HUES64 (cell line): ENCODE results near the gene SIRPG.
"Not testable (repeated sequence)": the region's sequence is repeated elsewhere in the genome, so short reads cannot be mapped to it uniquely, and the experiment has no call there.

Experiments
- H3K27ac ChIP-seq: 2 replicates; pipeline ENCODE4 v1.7.0; 2013; ENCODE audit warnings: low read depth, low read length, inconsistent platforms
- H3K27me3 ChIP-seq: 2 replicates; pipeline ENCODE4 v1.6.1; 2013; ENCODE audit warnings: mild to moderate bottlenecking, low read length; ENCODE audit not compliant: insufficient read depth
- H3K36me3 ChIP-seq: 2 replicates; pipeline ENCODE4 v1.6.1; 2013; ENCODE audit warnings: mild to moderate bottlenecking, low read length; ENCODE audit not compliant: insufficient read depth
- H3K4me1 ChIP-seq: 2 replicates; pipeline ENCODE4 v1.6.1; 2013; ENCODE audit warnings: mild to moderate bottlenecking, low read length, moderate library complexity; ENCODE audit not compliant: insufficient read depth
- H3K4me3 ChIP-seq: 2 replicates; pipeline ENCODE4 v1.5.1; 2013; ENCODE audit warnings: mild to moderate bottlenecking, low read length, moderate library complexity
- H3K9ac ChIP-seq: 2 replicates; pipeline ENCODE4 v1.6.1; 2013; ENCODE audit warnings: mild to moderate bottlenecking, low read depth, low read length
- H3K9me3 ChIP-seq: 2 replicates; pipeline ENCODE4 v1.6.1; 2013; ENCODE audit warnings: low read depth, low read length; ENCODE audit not compliant: insufficient read depth
- WGBS: fragments of 150-250, 120-280 bp; methylation state at CpG from one replicate; pipeline ENCODE4 v1.1.7; 2013; ENCODE audit warnings: missing lambda C conversion rate; 5-methylcytosine and 5-hydroxymethylcytosine counted together

SIRPG gene

DNA sequence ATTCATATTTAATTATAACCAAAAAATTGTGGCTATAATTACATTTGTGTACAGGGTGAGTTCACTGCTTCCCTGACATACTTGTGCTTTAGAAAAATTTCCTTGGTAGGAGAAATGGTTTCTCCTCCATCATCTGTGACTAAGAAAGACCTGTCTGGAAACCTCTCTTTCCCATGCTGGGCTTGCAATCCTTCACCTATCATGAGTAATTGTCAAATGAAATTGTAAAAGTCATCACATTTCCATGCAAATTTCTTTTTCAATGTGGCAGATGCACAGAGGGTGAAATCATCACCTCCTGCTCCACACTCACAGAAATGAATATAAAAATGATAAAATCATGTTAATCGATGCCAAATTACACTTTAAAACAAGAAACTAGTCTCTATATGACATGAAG, 36.3 kb downstream of the SIRPG start:
- Histone ChIP-seq H3K9ac (no peak overlapping the region), H3K4me3 (no peak overlapping the region), H3K36me3 (no peaks in the 10 kb centered on the region), H3K27ac (no peak overlapping the region), H3K9me3 (0 out of 2 replicates have a peak, but pooled peaks cover 5% of the 10 kb centered on the region), H3K4me1 (peaks cover 5% of the 10 kb centered on the region; the same call in 1 of the 2 replicates), H3K27me3 (no peaks in the 10 kb centered on the region)
- no CpG with 5 or more reads among the region's 1 CpG for WGBS

DNA sequence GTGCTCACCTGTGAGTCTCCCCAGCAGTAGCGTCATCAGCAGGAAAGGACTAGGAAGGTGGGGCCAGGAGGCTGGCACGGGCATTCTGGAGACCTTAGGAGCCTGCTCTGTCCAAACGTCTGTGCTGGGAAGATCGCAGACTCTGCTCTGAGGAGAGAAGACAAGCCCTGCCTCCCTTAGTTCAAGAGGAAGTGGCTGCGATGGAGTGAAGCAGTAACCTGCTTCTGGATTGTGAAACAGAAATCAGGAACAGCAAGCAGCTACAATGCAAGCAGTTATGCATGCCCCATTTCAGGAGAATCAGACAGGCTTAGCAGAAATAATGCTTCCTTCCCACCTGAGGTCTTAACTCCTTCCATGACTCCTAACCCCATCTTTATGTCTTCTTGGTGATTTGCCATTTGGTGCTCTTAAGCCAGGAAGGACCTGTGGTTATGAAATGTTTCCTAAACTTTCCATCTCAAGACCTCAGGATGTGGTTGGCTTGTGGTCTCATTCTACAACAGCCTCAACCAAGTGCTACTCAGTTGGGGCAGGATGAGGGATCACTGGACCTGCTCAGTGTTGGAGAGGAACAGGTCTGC, 37.6 kb downstream of the SIRPG start, which contains the start of gene SIRPB1:
SIRPB1 (minus strand) TSS at position 149 of the 584 bp plus-strand sequence; CDS start at position 84, 65 bp downstream.
- Histone ChIP-seq H3K27me3 (no peaks in the 10 kb centered on the region), H3K9me3 (0 out of 2 replicates have a peak, but pooled peaks cover 5% of the 10 kb centered on the region), H3K27ac (no peak within 1 kb of the TSS), H3K9ac (no peak within 1 kb of the TSS), H3K4me3 (no peak within 1 kb of the TSS), H3K36me3 (no peaks in the 10 kb centered on the region), H3K4me1 (peaks cover 5% of the 10 kb centered on the region; the same call in 1 of the 2 replicates)
- 90% methylated on average over 5 of the region's 5 CpGs for WGBS

DNA sequence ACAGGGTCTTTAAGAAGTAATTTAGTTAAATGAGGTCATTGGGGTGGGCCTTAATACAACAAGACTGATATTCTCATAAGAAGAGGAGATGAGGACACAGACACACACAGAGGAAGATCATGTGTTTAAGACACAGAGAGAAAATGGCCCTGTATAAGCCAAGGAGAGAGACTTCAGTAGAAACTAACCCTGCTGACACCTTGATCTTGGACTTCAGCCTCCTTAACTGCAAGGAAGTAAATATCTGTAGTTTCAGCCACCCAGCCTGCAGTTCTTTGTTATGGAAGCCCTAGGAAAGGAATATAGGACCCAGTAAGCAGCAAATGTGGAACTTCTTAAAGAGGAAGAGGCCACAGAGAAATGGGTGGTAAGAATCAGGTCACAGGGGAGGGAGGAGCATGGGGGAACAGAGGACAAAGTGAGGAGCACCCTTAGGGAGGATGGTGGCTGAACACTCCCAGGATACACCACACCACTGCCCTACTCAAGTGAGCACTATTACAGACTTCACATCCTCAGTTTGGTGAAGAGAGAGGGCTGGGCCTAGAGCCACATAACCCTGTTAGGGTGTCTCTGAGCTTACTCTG, 38.5 kb downstream of the SIRPG start:
- Histone ChIP-seq H3K9me3 (0 out of 2 replicates have a peak, but pooled peaks cover 5% of the 10 kb centered on the region), H3K36me3 (no peaks in the 10 kb centered on the region), H3K9ac (no peak overlapping the region), H3K27me3 (no peaks in the 10 kb centered on the region), H3K4me3 (no peak overlapping the region), H3K4me1 (peaks cover 5% of the 10 kb centered on the region; the same call in 1 of the 2 replicates), H3K27ac (no peak overlapping the region)

DNA sequence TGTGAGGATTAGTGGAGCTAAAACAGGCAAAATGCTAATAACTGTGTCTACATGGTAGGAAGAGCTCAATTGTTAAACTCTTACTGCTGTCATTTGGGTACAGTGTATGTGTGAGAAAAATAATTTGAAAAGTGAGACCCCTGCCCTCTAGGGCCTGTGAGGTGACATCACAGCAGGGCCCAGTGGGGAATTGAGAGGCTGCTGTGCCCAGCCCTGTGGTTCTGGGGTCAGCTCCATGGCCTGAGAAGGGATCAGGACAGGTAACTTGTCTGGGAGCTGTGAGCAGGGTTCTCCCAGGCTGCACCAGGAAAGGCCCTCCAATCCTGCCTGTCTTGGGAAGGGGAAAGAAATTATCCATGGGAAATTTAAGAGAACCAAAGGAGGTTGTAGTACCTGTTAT, 39.1 kb downstream of the SIRPG start:
- Histone ChIP-seq H3K4me3 (no peak overlapping the region), H3K36me3 (no peaks in the 10 kb centered on the region), H3K4me1 (peaks cover under 1% of the 10 kb centered on the region; the same call in 1 of the 2 replicates), H3K27me3 (no peaks in the 10 kb centered on the region), H3K9me3 (0 out of 2 replicates have a peak, but pooled peaks cover 5% of the 10 kb centered on the region), H3K9ac (no peak overlapping the region), H3K27ac (no peak overlapping the region)

DNA sequence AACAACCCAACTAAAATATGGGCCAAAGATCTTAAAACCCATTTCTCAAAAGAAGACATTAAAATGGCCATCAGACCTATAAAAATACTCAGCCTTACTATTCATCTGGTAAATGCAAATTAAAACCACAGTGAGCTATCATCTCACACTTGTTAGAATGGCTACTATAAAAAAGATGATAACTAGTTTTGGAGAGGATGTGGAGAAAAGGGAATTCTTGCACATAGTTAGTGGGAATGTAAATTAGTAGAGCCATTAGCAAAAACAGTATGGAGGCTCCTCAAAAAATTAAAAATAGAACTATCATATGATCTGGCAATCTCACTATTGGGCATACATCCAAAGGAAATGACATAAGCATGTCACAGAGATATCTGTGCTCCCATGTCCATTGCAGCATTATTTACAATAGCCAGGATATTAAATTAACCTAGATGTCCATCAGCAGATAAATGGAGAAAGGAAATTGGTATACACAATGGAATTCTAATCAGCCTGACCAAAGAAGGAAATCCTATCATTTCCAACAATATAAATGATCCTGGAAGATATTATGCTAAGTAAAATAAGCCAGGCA, 40.6 kb downstream of the SIRPG start:
- Histone ChIP-seq H3K27me3 (no peaks in the 10 kb centered on the region), H3K9me3 (0 out of 2 replicates have a peak, but pooled peaks cover 5% of the 10 kb centered on the region), H3K4me3 (no peak overlapping the region), H3K4me1 (no peaks in the 10 kb centered on the region), H3K36me3 (no peaks in the 10 kb centered on the region), H3K9ac (no peak overlapping the region), H3K27ac (no peak overlapping the region)

DNA sequence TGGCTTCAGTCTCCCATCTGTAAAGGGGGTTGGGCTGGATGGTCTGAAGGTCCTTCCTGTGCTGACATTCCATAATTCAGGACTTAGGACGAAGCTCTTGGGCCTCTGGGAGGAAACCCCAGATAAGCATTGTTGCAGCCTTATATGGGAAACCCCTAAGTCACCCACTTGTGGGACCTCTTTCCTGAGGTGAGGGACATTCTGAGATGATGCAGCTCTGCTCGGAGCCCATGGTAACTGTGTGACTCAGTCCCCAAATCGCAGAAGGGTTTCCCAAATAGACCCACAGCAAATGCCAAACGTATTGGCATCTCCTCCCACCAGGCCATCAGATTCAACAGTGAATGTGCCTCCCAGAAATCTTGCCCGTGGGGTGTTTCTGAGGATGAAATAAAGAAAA, 47.2 kb downstream of the SIRPG start:
- not testable (repeated sequence) for H3K4me1 ChIP-seq, H3K27ac ChIP-seq, H3K9ac ChIP-seq, H3K4me3 ChIP-seq, H3K36me3 ChIP-seq, H3K27me3 ChIP-seq, H3K9me3 ChIP-seq
- no CpG with 5 or more reads among the region's 5 CpGs for WGBS

DNA sequence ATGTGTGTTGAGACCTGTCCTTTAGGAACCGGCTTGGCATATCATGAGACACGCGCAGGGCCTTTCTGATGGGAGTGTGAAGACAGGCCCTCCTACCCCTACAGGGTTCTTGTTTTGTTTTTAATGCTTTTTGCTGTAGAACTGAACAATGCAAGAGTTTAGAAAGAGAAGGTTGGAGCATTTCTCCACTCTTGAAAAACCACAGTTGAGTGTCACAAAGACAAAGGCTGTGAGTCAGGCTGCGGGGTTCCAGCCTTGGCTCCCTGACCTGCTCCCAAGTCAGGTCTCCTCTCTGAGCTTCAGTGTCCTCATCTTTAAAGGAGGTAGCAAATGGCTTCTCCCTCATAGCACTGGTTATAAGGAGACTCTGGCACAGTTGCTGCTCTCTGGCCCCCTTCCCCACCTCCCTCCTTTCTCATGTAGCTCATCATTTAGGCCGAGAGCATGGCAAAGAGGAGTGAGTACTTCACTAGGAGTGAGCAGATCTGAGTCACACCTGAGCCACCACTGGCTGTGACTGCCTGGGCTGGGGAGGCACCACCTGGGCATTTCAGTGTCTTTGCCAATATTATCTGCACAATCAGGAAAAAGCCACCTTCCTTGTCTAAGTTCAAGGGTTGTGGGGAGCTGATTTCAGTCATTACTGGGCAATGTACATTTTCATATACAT, 48.8 kb downstream of the SIRPG start:
- no CpG with 5 or more reads among the region's 5 CpGs for WGBS
- H3K27me3 ChIP-seq, H3K4me3 ChIP-seq, H3K27ac ChIP-seq, H3K36me3 ChIP-seq, H3K4me1 ChIP-seq, H3K9me3 ChIP-seq, H3K9ac ChIP-seq: not testable (repeated sequence)

DNA sequence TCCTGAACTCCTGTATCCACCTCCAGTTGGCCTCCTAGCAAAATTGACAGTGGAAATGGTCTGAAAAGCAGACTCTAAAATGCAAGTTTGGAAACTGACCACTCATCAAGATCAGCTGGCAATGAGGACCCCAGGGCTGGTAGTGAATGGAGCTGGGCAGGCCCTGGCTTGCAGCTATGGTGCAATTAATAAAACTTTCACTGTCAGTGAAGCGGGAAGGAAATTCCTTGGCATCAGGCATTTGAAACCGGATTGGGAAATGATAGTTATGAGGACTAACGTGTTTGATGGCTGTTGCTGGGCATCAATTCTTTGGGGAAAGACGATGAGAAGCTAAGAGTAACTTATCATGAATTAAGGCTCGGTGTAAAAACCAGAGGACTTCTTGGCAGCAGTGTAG, 56.8 kb downstream of the SIRPG start:
- H3K4me3 ChIP-seq: no peak overlapping the region
- H3K36me3 ChIP-seq: no peaks in the 10 kb centered on the region
- no peaks in the 10 kb centered on the region for H3K4me1 ChIP-seq
- no peak overlapping the region for H3K27ac ChIP-seq
- no peaks in the 10 kb centered on the region for H3K27me3 ChIP-seq
- WGBS: no CpG with 5 or more reads among the region's 5 CpGs
- H3K9ac ChIP-seq: no peak overlapping the region
- no peaks in the 10 kb centered on the region for H3K9me3 ChIP-seq

DNA sequence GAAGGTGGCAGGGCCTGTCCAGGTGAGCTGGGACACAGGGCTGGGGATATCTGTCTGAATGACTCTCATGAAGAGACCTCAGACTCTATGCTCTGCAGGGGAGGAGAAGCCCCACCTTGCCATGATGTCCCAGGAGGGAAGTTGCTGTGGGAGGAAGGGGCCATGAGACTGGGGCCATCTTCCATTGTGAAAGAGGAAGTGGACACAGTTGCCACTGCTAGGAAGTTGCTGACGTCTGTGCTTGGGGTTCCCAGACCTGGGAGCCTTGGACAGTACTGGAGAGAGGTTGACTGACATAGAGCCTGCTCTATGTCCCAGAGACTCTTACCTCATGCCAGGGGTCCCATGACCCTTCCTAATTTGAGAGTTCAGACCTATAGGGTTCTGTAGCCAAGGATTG, 62.2 kb downstream of the SIRPG start:
- Histone ChIP-seq H3K9ac (no peak overlapping the region), H3K27me3 (no peaks in the 10 kb centered on the region), H3K4me1 (no peaks in the 10 kb centered on the region), H3K27ac (no peak overlapping the region), H3K9me3 (no peaks in the 10 kb centered on the region), H3K36me3 (no peaks in the 10 kb centered on the region), H3K4me3 (no peak overlapping the region)
- WGBS: no CpG with 5 or more reads among the region's 1 CpG

DNA sequence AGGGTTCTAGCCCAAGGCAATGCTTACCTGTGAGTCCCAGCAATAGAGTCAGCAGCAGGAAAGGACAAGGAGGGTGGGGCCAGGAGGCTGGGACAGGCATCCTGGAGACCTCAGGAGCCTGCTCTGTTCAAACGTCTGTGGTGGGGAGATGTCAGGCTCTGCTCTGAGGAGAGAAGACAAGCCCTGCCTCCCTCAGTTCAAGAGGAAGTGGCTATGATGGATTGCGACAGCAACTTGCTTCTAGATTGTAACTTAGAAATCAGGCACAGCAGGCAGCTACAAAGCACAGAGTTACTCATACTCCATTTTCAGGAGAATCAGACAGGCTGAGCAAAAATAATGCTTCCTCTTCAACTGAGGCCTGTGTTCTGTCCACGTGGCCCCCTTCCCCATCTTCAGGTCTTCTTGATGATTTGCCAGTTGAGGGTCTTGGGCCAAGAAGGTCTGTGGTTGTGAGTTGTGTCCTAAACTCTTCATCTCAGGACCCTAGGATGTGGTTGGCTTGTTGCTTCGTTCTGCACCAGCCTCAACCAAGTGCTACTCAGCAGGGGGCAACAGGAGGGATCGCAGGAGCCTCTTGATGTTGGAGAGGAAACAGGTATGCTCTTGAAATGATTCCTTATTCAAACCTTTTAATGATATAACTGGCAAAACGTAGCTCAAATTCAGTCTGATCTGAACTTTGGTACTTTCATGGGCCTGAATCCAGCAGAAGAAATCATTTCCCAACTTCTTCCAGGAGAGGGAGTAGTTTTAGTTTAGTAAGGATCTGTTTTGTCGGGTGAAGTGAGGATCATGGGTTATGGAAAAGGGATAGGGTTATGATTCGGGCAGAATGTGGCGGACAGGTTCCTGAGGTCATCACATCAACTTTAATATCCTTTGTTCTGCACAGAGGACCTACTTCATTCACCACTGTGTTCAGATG, 68.8 kb downstream of the SIRPG start:
- Histone ChIP-seq H3K9ac (no peak overlapping the region), H3K4me1 (no peaks in the 10 kb centered on the region), H3K27ac (no peak overlapping the region), H3K27me3 (no peaks in the 10 kb centered on the region), H3K9me3 (no peaks in the 10 kb centered on the region), H3K36me3 (no peaks in the 10 kb centered on the region), H3K4me3 (no peak overlapping the region)
- WGBS: no CpG with 5 or more reads among the region's 9 CpGs
